WTC11 (cell line): ENCODE data around the gene NANOS2. TPM values are rescaled to one million over a fixed set of nuclear protein-coding genes. Genes with fewer than 3 reads are reported as not detected.

Source experiments
- ATAC-seq: fragments of 200-7000 bp; cut with Tn5 transposase; 2 replicates; pipeline ENCODE4 v1.10.0; 2021; ENCODE audit warnings: mild to moderate bottlenecking, moderate library complexity
- CTCF ChIA-PET: fragments of 300-600 bp; sonication (Branson Sonifier 250); formaldehyde crosslinking; loops from one replicate; lab custom pipeline; 2021; ENCODE audit warnings: antibody characterized with exemption; lab: Charles Lee
- POLR2A ChIA-PET: fragments of 350-600 bp; sonication (Branson Sonifier 250); formaldehyde crosslinking; loops from one replicate; lab custom pipeline; 2021; ENCODE audit warnings: antibody characterized with exemption; lab: Charles Lee
- DNase-seq: peaks from one replicate; pipeline ENCODE4 v3.0.0; 2021; ENCODE audit warnings: low spot score
- H3K27ac Mint-ChIP-seq: 2 replicates; pipeline ENCODE4 v1.8.0; 2021; ENCODE audit warnings: mixed read lengths
- H3K27me3 Mint-ChIP-seq: 2 replicates; pipeline ENCODE4 v1.8.0; 2021; ENCODE audit warnings: low read depth, mild to moderate bottlenecking, moderate library complexity, mixed read lengths
- H3K36me3 Mint-ChIP-seq: 2 replicates; pipeline ENCODE4 v1.8.0; 2021; ENCODE audit warnings: mixed read lengths
- H3K4me1 Mint-ChIP-seq: 2 replicates; pipeline ENCODE4 v1.8.0; 2022; ENCODE audit warnings: mixed read lengths
- H3K4me3 Mint-ChIP-seq: 2 replicates; pipeline ENCODE4 v1.8.0; 2021; ENCODE audit warnings: mild to moderate bottlenecking, moderate library complexity, mixed read lengths
- H3K9me3 Mint-ChIP-seq: 2 replicates; pipeline ENCODE4 v1.8.0; 2021; ENCODE audit warnings: mixed read lengths
- ESRRA ChIP-seq: sonication (generic); formaldehyde crosslinking; IDR thresholded peaks from 2 replicates; pipeline ENCODE4 v1.8.1; 2022; ENCODE audit warnings: mild to moderate bottlenecking, missing genetic modification reagents, borderline replicate concordance
- NR3C1 ChIP-seq: sonication (generic); formaldehyde crosslinking; conservative IDR thresholded peaks from 2 replicates; pipeline ENCODE4 v1.8.1; 2023; ENCODE audit warnings: low read depth, mild to moderate bottlenecking, missing genetic modification reagents
- OVOL2 ChIP-seq: fragments of 250-450 bp; sonication (Bioruptor Pico); IDR thresholded peaks from 2 replicates; pipeline ENCODE4 v1.9.0; 2021; ENCODE audit warnings: mild to moderate bottlenecking, borderline replicate concordance
- USF1 ChIP-seq: sonication (generic); formaldehyde crosslinking; IDR thresholded peaks from 2 replicates; pipeline ENCODE4 v1.8.0; 2022; ENCODE audit warnings: mild to moderate bottlenecking, missing genetic modification reagents
- ZNF281 ChIP-seq: sonication (generic); formaldehyde crosslinking; IDR thresholded peaks from 2 replicates; pipeline ENCODE4 v1.8.0; 2023; ENCODE audit warnings: mild to moderate bottlenecking, missing genetic modification reagents
- ZNF317 ChIP-seq: sonication (generic); formaldehyde crosslinking; IDR thresholded peaks from 2 replicates; pipeline ENCODE4 v1.8.1; 2023; ENCODE audit warnings: low read depth, mild to moderate bottlenecking, moderate library complexity, missing genetic modification reagents, borderline replicate concordance
- ZNF671 ChIP-seq: fragments of 250-450 bp; sonication (Bioruptor Pico); IDR thresholded peaks from 2 replicates; pipeline ENCODE4 v1.8.0; 2021; ENCODE audit warnings: mild to moderate bottlenecking
- total RNA-seq: library from RNA; stranded (reverse); gene quantifications from 3 replicates; pipeline ENCODE4 v1.2.3, GENCODE V29; 2021
- TF ChIP-seq, protein P1 (sequence below): sonication (generic); formaldehyde crosslinking; IDR thresholded peaks from 2 replicates; pipeline ENCODE4 v1.8.1; 2022; ENCODE audit warnings: mild to moderate bottlenecking, missing genetic modification reagents, moderate library complexity, borderline replicate concordance
- TF ChIP-seq, protein P2 (sequence below): sonication (generic); formaldehyde crosslinking; IDR thresholded peaks from 2 replicates; pipeline ENCODE4 v1.8.1; 2023; ENCODE audit warnings: mild to moderate bottlenecking, missing genetic modification reagents, moderate library complexity
- TF ChIP-seq, protein P3 (sequence below): sonication (generic); formaldehyde crosslinking; IDR thresholded peaks from 2 replicates; pipeline ENCODE4 v1.8.1; 2023; ENCODE audit warnings: mild to moderate bottlenecking, missing genetic modification reagents, borderline replicate concordance

NANOS2 gene
- total RNA-seq, 1 experiment from 2014 or later: 0.13 TPM

DNA sequence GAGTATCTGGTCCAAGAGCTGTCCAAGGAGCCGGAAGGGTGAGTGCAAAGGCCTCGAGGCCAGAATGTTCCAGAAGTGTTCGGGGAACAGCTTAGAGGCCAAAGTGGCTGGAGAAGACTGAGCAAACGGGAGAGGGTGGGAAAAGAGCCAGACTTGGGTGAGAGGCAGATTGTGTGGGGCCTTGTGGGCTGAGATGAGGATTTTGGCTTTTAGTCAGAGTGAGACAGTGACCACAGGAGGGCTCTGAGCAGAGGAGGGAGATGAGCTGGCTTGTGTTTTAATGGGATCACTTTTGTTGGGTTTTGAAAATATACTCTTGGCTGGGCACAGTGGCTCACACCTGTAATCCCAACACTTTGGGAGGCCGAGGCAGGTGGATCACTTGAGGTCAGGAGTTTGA, 5.6 kb downstream of the NANOS2 start (continued):
- TF ChIP-seq USF1 (CRISPR knock-in tag): no peak
- TF ChIP-seq, protein P1, sequence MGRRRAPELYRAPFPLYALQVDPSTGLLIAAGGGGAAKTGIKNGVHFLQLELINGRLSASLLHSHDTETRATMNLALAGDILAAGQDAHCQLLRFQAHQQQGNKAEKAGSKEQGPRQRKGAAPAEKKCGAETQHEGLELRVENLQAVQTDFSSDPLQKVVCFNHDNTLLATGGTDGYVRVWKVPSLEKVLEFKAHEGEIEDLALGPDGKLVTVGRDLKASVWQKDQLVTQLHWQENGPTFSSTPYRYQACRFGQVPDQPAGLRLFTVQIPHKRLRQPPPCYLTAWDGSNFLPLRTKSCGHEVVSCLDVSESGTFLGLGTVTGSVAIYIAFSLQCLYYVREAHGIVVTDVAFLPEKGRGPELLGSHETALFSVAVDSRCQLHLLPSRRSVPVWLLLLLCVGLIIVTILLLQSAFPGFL (CRISPR knock-in tag): no peak
- TF ChIP-seq ESRRA (CRISPR knock-in tag): no peak

GRCh38 chr19:45906221-45906620, 8.4 kb downstream of the NANOS2 start:
- H3K9me3 Mint-ChIP-seq: no peaks in the 10 kb centered on the region
- ChIA-PET POLR2A (no interaction called here), CTCF (interaction anchor here (0.6 kb wide), 1 partner anchor 47 kb away, joined by 3 read pairs; no protein-coding TSS in a partner anchor)
- H3K27me3 Mint-ChIP-seq: peaks cover 14% of the 10 kb centered on the region
- H3K4me3 Mint-ChIP-seq: no peak overlapping the region
- DNase-seq: no peak
- no peaks in the 10 kb centered on the region for H3K36me3 Mint-ChIP-seq
- no peak overlapping the region for H3K27ac Mint-ChIP-seq
- ATAC-seq: no peak
- TF ChIP-seq NR3C1 (no peak), ZNF671 (CRISPR knock-in tag) (no peak), ZNF281 (CRISPR knock-in tag) (no peak), ZNF317 (CRISPR knock-in tag) (no peak)
- H3K4me1 Mint-ChIP-seq: peaks cover 6% of the 10 kb centered on the region; the same call in 1 of the 2 replicates

DNA sequence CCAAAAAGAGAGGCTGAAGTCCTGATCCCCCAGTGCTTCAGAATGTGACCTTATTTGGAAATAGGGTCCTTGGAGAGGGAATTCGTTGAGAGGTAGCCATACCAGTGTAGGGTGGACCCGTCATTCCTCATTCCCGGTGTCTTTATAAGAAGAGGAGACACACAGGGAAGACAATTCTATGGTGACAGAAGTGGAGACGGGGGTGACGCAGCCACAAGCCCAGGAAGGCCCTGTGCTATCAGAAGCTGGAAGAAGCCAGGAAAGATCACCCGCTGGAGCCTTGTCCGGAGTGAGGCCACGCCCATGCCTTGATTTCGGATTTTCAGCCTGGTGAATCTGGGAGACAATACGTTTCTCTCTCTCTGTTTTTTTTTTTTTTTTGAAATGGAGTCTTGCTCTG, 9.6 kb downstream of the NANOS2 start:
- no peak for DNase-seq
- CTCF ChIA-PET: interaction anchor here (1.1 kb wide), 1 partner anchor 23 kb away, joined by 5 read pairs; no protein-coding TSS in a partner anchor
- Mint-ChIP-seq H3K27me3 (peaks cover 27% of the 10 kb centered on the region), H3K4me3 (no peak overlapping the region), H3K9me3 (no peaks in the 10 kb centered on the region), H3K27ac (no peak overlapping the region), H3K4me1 (peaks cover 12% of the 10 kb centered on the region), H3K36me3 (peaks cover 8% of the 10 kb centered on the region)
- TF ChIP-seq OVOL2 (CRISPR knock-in tag): no peak
- TF ChIP-seq, protein P2, sequence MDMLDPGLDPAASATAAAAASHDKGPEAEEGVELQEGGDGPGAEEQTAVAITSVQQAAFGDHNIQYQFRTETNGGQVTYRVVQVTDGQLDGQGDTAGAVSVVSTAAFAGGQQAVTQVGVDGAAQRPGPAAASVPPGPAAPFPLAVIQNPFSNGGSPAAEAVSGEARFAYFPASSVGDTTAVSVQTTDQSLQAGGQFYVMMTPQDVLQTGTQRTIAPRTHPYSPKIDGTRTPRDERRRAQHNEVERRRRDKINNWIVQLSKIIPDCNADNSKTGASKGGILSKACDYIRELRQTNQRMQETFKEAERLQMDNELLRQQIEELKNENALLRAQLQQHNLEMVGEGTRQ (CRISPR knock-in tag): no peak
- TF ChIP-seq, protein P3, sequence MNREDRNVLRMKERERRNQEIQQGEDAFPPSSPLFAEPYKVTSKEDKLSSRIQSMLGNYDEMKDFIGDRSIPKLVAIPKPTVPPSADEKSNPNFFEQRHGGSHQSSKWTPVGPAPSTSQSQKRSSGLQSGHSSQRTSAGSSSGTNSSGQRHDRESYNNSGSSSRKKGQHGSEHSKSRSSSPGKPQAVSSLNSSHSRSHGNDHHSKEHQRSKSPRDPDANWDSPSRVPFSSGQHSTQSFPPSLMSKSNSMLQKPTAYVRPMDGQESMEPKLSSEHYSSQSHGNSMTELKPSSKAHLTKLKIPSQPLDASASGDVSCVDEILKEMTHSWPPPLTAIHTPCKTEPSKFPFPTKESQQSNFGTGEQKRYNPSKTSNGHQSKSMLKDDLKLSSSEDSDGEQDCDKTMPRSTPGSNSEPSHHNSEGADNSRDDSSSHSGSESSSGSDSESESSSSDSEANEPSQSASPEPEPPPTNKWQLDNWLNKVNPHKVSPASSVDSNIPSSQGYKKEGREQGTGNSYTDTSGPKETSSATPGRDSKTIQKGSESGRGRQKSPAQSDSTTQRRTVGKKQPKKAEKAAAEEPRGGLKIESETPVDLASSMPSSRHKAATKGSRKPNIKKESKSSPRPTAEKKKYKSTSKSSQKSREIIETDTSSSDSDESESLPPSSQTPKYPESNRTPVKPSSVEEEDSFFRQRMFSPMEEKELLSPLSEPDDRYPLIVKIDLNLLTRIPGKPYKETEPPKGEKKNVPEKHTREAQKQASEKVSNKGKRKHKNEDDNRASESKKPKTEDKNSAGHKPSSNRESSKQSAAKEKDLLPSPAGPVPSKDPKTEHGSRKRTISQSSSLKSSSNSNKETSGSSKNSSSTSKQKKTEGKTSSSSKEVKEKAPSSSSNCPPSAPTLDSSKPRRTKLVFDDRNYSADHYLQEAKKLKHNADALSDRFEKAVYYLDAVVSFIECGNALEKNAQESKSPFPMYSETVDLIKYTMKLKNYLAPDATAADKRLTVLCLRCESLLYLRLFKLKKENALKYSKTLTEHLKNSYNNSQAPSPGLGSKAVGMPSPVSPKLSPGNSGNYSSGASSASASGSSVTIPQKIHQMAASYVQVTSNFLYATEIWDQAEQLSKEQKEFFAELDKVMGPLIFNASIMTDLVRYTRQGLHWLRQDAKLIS: no peak
- POLR2A ChIA-PET: no interaction called here
- ATAC-seq: no peak
